NCI-H2227 treated with DMSO at 0.1 percent for 48 hours (cell line): ENCODE measurements around the gene HSPB9.

Experiments used
- DNase-seq: peaks from one replicate; lab custom pipeline; 2025; lab: John Stamatoyannopoulos, UW

The HSPB9 gene

GRCh38 chr17:42122371-42123303 lies at the start of gene HSPB9:
TSS of gene HSPB9 (plus strand) at chr17:42122804. CDS start at chr17:42122851, 47 bp downstream.
- DNase-seq: no peak

- no peak for DNase-seq
These were observed 46.8 kb upstream of the HSPB9 start for GRCh38 chr17:42075789-42076188.

- no peak for DNase-seq
These were observed 45.6 kb upstream of the HSPB9 start for GRCh38 chr17:42076797-42077559.

GRCh38 chr17:42077755-42078154 lies 44.8 kb upstream of the HSPB9 start:
- DNase-seq: no peak

- DNase-seq: no peak
These were observed 44.1 kb upstream of the HSPB9 start for GRCh38 chr17:42078396-42079043.

- no peak for DNase-seq
These were observed 43.1 kb upstream of the HSPB9 start for GRCh38 chr17:42079541-42079940.

GRCh38 chr17:42081516-42082129 lies 41.0 kb upstream of the HSPB9 start:
- DNase-seq: no peak

GRCh38 chr17:42087042-42087701 lies 35.4 kb upstream of the HSPB9 start:
- DNase-seq: no peak

- DNase-seq: no peak
These were observed 34.6 kb upstream of the HSPB9 start for GRCh38 chr17:42087736-42088705.

GRCh38 chr17:42088736-42089135 lies 33.9 kb upstream of the HSPB9 start:
- DNase-seq: no peak

- no peak for DNase-seq
These were observed 31.4 kb upstream of the HSPB9 start for GRCh38 chr17:42090964-42091790.

GRCh38 chr17:42092939-42093338 lies 29.7 kb upstream of the HSPB9 start:
- no peak for DNase-seq

- no peak for DNase-seq
These were observed 28.1 kb upstream of the HSPB9 start for GRCh38 chr17:42094375-42095069.

- DNase-seq: no peak
These were observed 26.1 kb upstream of the HSPB9 start for GRCh38 chr17:42096360-42097111.

- no peak for DNase-seq
These were observed 24.6 kb upstream of the HSPB9 start, which contains the start of gene ZNF385C for GRCh38 chr17:42097691-42098631. TSS of gene ZNF385C (minus strand) at chr17:42098473. CDS start at chr17:42063056, 35,417 bp downstream.

- DNase-seq: no peak
These were observed 23.7 kb upstream of the HSPB9 start for GRCh38 chr17:42098730-42099399.
